HepG2 (cell line): ENCODE results near the gene DDX1. TPM values are rescaled to one million over a fixed set of nuclear protein-coding genes. Genes with fewer than 3 reads are reported as not detected.

Experiments
- ATAC-seq: fragments of 200-7000 bp; cut with Tn5 transposase; 3 replicates; pipeline ENCODE4 v1.9.1; 2020; ENCODE audit warnings: mild to moderate bottlenecking, moderate library complexity
- BruUV-seq: library from RNA; stranded (reverse); fragments of 400-500 nt; replicated peaks from 2 replicates; lab custom pipeline; 2021; lab: Mats Ljungman, UMichigan
- CTCF ChIA-PET: fragments of 300-600 bp; formaldehyde crosslinking; extraction: SDS; loops from one replicate; lab custom pipeline; 2021; ENCODE audit warnings: low total read pairs, inconsistent platforms, low intra/inter-chr PET ratio; lab: Yijun Ruan, JAX
- POLR2A ChIA-PET: fragments of 350-600 bp; sonication (Branson Sonifier 250); formaldehyde crosslinking; loops from one replicate; lab custom pipeline; 2020; ENCODE audit warnings: antibody characterized with exemption, inconsistent platforms; lab: Yijun Ruan, JAX
- DNase-seq: peaks from one replicate; pipeline ENCODE4 v3.0.0-alpha.2; 2015; ENCODE audit warnings: low spot score
- FAIRE-seq: peaks from 3 replicates; lab custom pipeline; 2011; peaks lifted over from hg19 to GRCh38; lab: Jason Lieb, UNC
- H2AFZ ChIP-seq: one replicate; pipeline ENCODE4 v1.6.1; 2011; ENCODE audit warnings: low read length, inconsistent platforms
- H3K27ac ChIP-seq: fragments of 300-600 bp; 3 replicates; pipeline ENCODE4 v1.8.0; 2011; ENCODE audit warnings: mixed run types, mild to moderate bottlenecking, mixed read lengths, low read length, inconsistent platforms; ENCODE audit not compliant: insufficient read depth; ENCODE audit errors: extremely low read length
- H3K27me3 ChIP-seq, 2 experiments: fragments of 200-600 bp in 1 of 2; 2 replicates in 1 of 2; 3 replicates in 1 of 2; pipeline versions ENCODE4 v1.6.0 to v1.8.0; 2011; ENCODE audit warnings: low read length in 2 of 2, mild to moderate bottlenecking in 2 of 2, moderate library complexity in 2 of 2, inconsistent platforms in 1 of 2; ENCODE audit not compliant: insufficient read depth in 2 of 2, control insufficient read depth in 1 of 2
- H3K36me3 ChIP-seq, 2 experiments: fragments of 200-600 bp in 1 of 2; replicated peaks in 1 of 2; 2 replicates in 1 of 2; 3 replicates in 1 of 2; pipeline versions ENCODE4 v1.5.1 to v1.8.0; 2011; ENCODE audit warnings: low read length in 2 of 2, inconsistent platforms in 1 of 2; ENCODE audit not compliant: insufficient read depth in 2 of 2, control insufficient read depth in 1 of 2
- H3K4me1 ChIP-seq: 2 replicates; pipeline ENCODE4 v1.5.1; 2012; ENCODE audit warnings: low read length, inconsistent platforms; ENCODE audit not compliant: insufficient read depth
- H3K4me2 ChIP-seq: 2 replicates; pipeline ENCODE4 v1.6.0; 2011; ENCODE audit warnings: low read depth, low read length, inconsistent platforms
- H3K4me3 ChIP-seq, 3 experiments: fragments of 200-600 bp in 1 of 3; sonication (generic), shearing (Covaris generic) in 1 of 3; replicated peaks in 1 of 3; 2 replicates each; pipeline ENCODE4 v1.5.1; 2011 to 2016; ENCODE audit warnings: low read length in 3 of 3, inconsistent platforms in 2 of 3, low read depth in 2 of 3, mild to moderate bottlenecking in 2 of 3, control low read depth in 1 of 3, mixed read lengths in 1 of 3; ENCODE audit not compliant: insufficient read depth in 1 of 3
- H3K79me2 ChIP-seq: one replicate; pipeline ENCODE4 v1.6.1; 2011; ENCODE audit warnings: low read length, inconsistent platforms; ENCODE audit not compliant: insufficient read depth
- H3K9ac ChIP-seq: 2 replicates; pipeline ENCODE4 v1.6.0; 2011; ENCODE audit warnings: mild to moderate bottlenecking, low read depth, low read length, inconsistent platforms; ENCODE audit not compliant: insufficient read depth
- H3K9me3 ChIP-seq: 2 replicates; pipeline ENCODE4 v1.5.1; 2012; ENCODE audit warnings: mild to moderate bottlenecking, low read length
- H4K20me1 ChIP-seq: 2 replicates; pipeline ENCODE4 v1.6.0; 2011; ENCODE audit warnings: inconsistent platforms, mild to moderate bottlenecking, low read length, moderate library complexity; ENCODE audit not compliant: insufficient read depth
- ARID5B ChIP-seq: IDR thresholded peaks from 2 replicates; pipeline ENCODE4 v1.4.0; 2020; ENCODE audit warnings: mild to moderate bottlenecking, missing genetic modification reagents
- HMG20A ChIP-seq: IDR thresholded peaks from 2 replicates; pipeline ENCODE4 v1.6.1; 2016; ENCODE audit warnings: borderline replicate concordance
- HNRNPH1 ChIP-seq: fragments of 200-400 bp; formaldehyde crosslinking; optimal IDR thresholded peaks from 2 replicates; pipeline ENCODE3; 2017; ENCODE audit warnings: mild to moderate bottlenecking, low read depth, low read length
- KAT8 ChIP-seq: IDR thresholded peaks from 2 replicates; pipeline ENCODE4 v1.6.1; 2016; ENCODE audit warnings: missing genetic modification reagents, missing compliant biosample characterization
- MEIS2 ChIP-seq: sonication (generic); formaldehyde crosslinking; IDR thresholded peaks from 2 replicates; pipeline ENCODE4 v1.9.0; 2021; ENCODE audit warnings: mild to moderate bottlenecking, missing genetic modification reagents
- PBX3 ChIP-seq: sonication (generic); formaldehyde crosslinking; IDR thresholded peaks from 2 replicates; pipeline ENCODE4 v1.8.1; 2023; ENCODE audit warnings: missing genetic modification reagents, inconsistent platforms, borderline replicate concordance
- SAP130 ChIP-seq: IDR thresholded peaks from 2 replicates; pipeline ENCODE4 v1.6.1; 2016; ENCODE audit warnings: low read depth
- ZNF292 ChIP-seq: sonication (generic); formaldehyde crosslinking; IDR thresholded peaks from 2 replicates; pipeline ENCODE4 v1.8.1; 2022; ENCODE audit warnings: mild to moderate bottlenecking, low read depth, missing genetic modification reagents, borderline replicate concordance
- ZNF367 ChIP-seq: sonication (generic); formaldehyde crosslinking; IDR thresholded peaks from 2 replicates; pipeline ENCODE4 v1.4.0; 2020; ENCODE audit warnings: missing genetic modification reagents, borderline replicate concordance
- ZNF451 ChIP-seq: sonication (generic); formaldehyde crosslinking; IDR thresholded peaks from 2 replicates; pipeline ENCODE4 v1.5.0; 2020; ENCODE audit warnings: mild to moderate bottlenecking, missing genetic modification reagents
- ZNF776 ChIP-seq: sonication (generic); formaldehyde crosslinking; IDR thresholded peaks from 2 replicates; pipeline ENCODE4 v1.4.0; 2020; ENCODE audit warnings: mild to moderate bottlenecking, missing genetic modification reagents
- ZNF841 ChIP-seq: sonication (generic); formaldehyde crosslinking; IDR thresholded peaks from 2 replicates; pipeline ENCODE4 v1.8.1; 2023; ENCODE audit warnings: missing genetic modification reagents, borderline replicate concordance
- WGBS: methylation state at CpG from one replicate; pipeline ENCODE4 v1.1.6; 2017; ENCODE audit warnings: low lambda C conversion rate; 5-methylcytosine and 5-hydroxymethylcytosine counted together
- in situ Hi-C: cut with HindIII; loops from 2 replicates; pipeline ENCODE4 v1.10.0; 2017; ENCODE audit warnings: low pct_unique_long_range_greater_than_20kb; ENCODE audit not compliant: extremely low pct_ligation_motif_present
- intact Hi-C: fragments of 100-400 bp; cut with micrococcal nuclease; formaldehyde crosslinking; loops from one replicate; pipeline ENCODE4 v1.10.0; 2022; ENCODE audit not compliant: unreplicated experiment
- polyA plus RNA-seq, 8 experiments: library from polyadenylated mRNA; depleted of rRNA in 3 of 8; stranded (reverse) in 7 of 8; unstranded in 1 of 8; fragments of >200 nt; fragmentation: Illumina TruSeq in 4 of 8; extraction: Trizol in 4 of 8; gene quantifications; 2 replicates each; pipeline versions ENCODE4 v1.2.1 to v1.2.3, GENCODE V29; 2011 to 2016; ENCODE audit warnings: low read depth in 4 of 8, missing spikeins in 1 of 8, mixed read lengths in 1 of 8; ENCODE audit not compliant: insufficient read depth in 1 of 8
- total RNA-seq, 5 experiments: library from RNA; depleted of rRNA; stranded (reverse); fragments of >200 nt; fragmentation: Illumina TruSeq; extraction: Trizol; gene quantifications; 2 replicates each; pipeline ENCODE4 v1.2.3, GENCODE V29; 2016; ENCODE audit warnings: low read depth in 1 of 5

Gene DDX1
- total and polyA plus RNA-seq, 2 of the 13 experiments (the other 11 are each of a cell fraction or from before 2014, with no cell fraction given): 81.6 to 130 TPM

- no peak for TF ChIP-seq ARID5B (CRISPR knock-in tag)
- TF ChIP-seq ZNF292 (CRISPR knock-in tag): no peak
- no peak for TF ChIP-seq PBX3
Observed at GRCh38 chr2:15633971-15634346, 42.3 kb downstream of the DDX1 start (continued).

GRCh38 chr2:15634846-15635490 lies 43.3 kb downstream of the DDX1 start:
- no peaks in the 10 kb centered on the region for H3K9me3 ChIP-seq
- ChIA-PET POLR2A (no interaction called here), CTCF (no interaction called here)
- no peaks in the 10 kb centered on the region for H3K27me3 ChIP-seq
- FAIRE-seq (no peak), ATAC-seq (no peak), DNase-seq (no peak)
- no peak overlapping the region for H3K4me3 ChIP-seq
- H3K36me3 ChIP-seq: peaks cover 16 to 47% of the 10 kb centered on the region in 2 experiments
- intact Hi-C loops (loop anchor here (5.0 kb wide), 1 partner anchor 872 kb away; no protein-coding TSS in a partner anchor), in situ Hi-C loops (loop anchor here (10.0 to 25.0 kb wide), 2 partner anchors 102 to 870 kb away; no protein-coding TSS in a partner anchor)
- no peaks in the 10 kb centered on the region for H3K79me2 ChIP-seq
- no TSS peak for BruUV-seq
- no peak overlapping the region for H3K9ac ChIP-seq
- 97% methylated on average over 1 of the region's 1 CpG for WGBS
- no peak overlapping the region for H3K4me2 ChIP-seq
- H3K27ac ChIP-seq: no peak overlapping the region
- no peaks in the 10 kb centered on the region for H4K20me1 ChIP-seq
- no peak overlapping the region for H2AFZ ChIP-seq
- peaks cover 17% of the 10 kb centered on the region for H3K4me1 ChIP-seq
- no peak for TF ChIP-seq ZNF776 (CRISPR knock-in tag)
- no peak for TF ChIP-seq HMG20A (CRISPR knock-in tag)
- no peak for TF ChIP-seq MEIS2 (CRISPR knock-in tag)
- TF ChIP-seq ZNF367 (CRISPR knock-in tag): no peak
- no peak for TF ChIP-seq SAP130 (CRISPR knock-in tag)
- TF ChIP-seq ZNF841: no peak
- no peak for TF ChIP-seq HNRNPH1
- no peak for TF ChIP-seq KAT8
- no peak for TF ChIP-seq ZNF451 (CRISPR knock-in tag)
